Esophagus (tissue), 2 donors: ENCODE data around the gene RHOH. TPM values are rescaled to one million over a fixed set of nuclear protein-coding genes. Genes with fewer than 3 reads are reported as not detected.

ENCODE experiments used
- H3K27ac ChIP-seq, 2 donors: one replicate each; pipeline ENCODE4 v1.5.1; 2013; ENCODE audit warnings: low read depth in 2 of 2, mild to moderate bottlenecking in 2 of 2, inconsistent platforms in 1 of 2, low read length in 1 of 2, moderate library complexity in 1 of 2
- H3K27me3 ChIP-seq, 2 donors: one replicate each; pipeline ENCODE4 v1.6.1; 2013; ENCODE audit warnings: low read length in 2 of 2, control low read depth in 1 of 2, mild to moderate bottlenecking in 1 of 2; ENCODE audit not compliant: insufficient read depth in 2 of 2, control insufficient read depth in 1 of 2
- H3K36me3 ChIP-seq, 2 donors: one replicate each; pipeline ENCODE4 v1.6.1; 2013; ENCODE audit warnings: low read length in 1 of 2; ENCODE audit not compliant: control insufficient read depth in 2 of 2, insufficient read depth in 2 of 2
- H3K4me1 ChIP-seq, 2 donors: one replicate each; pipeline ENCODE4 v1.6.1; 2013; ENCODE audit warnings: low read length in 1 of 2; ENCODE audit not compliant: control insufficient read depth in 2 of 2, insufficient read depth in 2 of 2
- H3K4me3 ChIP-seq, 2 donors: one replicate each; pipeline ENCODE4 v1.5.1; 2013; ENCODE audit warnings: low read length in 2 of 2, mild to moderate bottlenecking in 2 of 2, low read depth in 1 of 2, moderate library complexity in 1 of 2
- H3K9me3 ChIP-seq, 2 donors: one replicate each; pipeline ENCODE4 v1.6.1; 2013; ENCODE audit warnings: mild to moderate bottlenecking in 2 of 2, low read depth in 1 of 2, low read length in 1 of 2, moderate library complexity in 1 of 2; ENCODE audit not compliant: control insufficient read depth in 2 of 2, insufficient read depth in 1 of 2
- WGBS, 2 donors: extraction: QIAGEN DNeasy Blood & Tissue Kit; methylation state at CpG; one replicate each; pipeline ENCODE4 v1.1.7; 2013; 5-methylcytosine and 5-hydroxymethylcytosine counted together
- polyA plus RNA-seq, 2 donors: library from polyadenylated mRNA; stranded (reverse); fragments of 200-250 nt; gene quantifications; one replicate each; pipeline ENCODE4 v1.2.3, GENCODE V29; 2013
- donor health status: healthy with polysubstance abuse.
- donor health status: Bipolar disorder and iron deficiency.

Gene RHOH
- polyA plus RNA-seq, 2 donors = 0.87 to 1.1 TPM

DNA sequence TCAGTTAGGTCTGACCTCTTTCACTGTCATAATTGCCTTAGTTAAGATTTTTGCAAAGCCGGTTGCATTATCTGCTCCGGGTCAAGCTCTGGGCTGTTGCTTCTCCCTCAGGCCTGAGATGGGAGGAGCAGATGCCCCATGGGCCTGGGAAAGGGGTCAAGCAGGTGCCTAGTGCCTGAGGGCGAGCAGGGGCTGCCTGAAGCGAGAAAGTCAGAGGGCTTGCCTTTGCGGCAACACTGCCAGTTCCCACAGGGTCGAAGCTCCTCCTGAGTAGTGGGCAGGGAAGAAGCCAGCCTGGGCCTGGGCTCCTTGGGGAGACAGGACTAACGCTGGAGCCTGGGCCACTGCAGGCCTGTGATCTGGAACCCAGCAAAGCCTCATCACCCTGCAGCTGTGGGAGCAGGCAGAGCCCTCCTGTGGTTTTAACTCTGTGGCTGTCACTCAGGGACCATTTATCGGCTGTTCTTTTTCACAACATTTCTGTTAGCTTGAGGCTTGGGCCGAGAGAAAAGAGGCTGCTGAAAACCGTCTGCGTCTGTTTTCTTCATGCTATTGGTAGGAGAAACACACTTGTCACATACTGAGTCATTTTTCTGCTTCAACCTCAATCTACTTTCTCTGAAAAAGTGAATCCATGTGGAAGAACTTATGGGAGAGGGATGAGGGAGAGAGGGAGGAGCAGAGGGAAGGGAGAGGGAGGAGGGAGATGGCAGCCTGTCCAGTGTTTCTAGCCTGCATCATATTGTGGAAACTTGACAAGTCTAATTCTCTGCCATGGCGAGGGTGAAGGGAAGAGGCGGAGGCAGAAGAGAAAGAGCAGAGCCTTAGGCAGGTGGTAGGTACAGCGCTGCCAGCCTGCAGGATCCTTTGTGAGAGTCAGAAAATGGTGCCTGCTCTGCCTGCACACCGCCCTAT, 68.4 kb downstream of the RHOH start:
- no peak overlapping the region for H3K27ac ChIP-seq
- H3K36me3 ChIP-seq = no peaks in the 10 kb centered on the region
- H3K4me1 ChIP-seq = peaks cover 2 to 3% of the 10 kb centered on the region in 2 donors
- 60 to 65% methylated on average over 15 of the region's 15 CpGs for WGBS, 2 donors
- no peaks in the 10 kb centered on the region for H3K9me3 ChIP-seq
- no peaks in the 10 kb centered on the region for H3K27me3 ChIP-seq
- H3K4me3 ChIP-seq = no peak overlapping the region

DNA sequence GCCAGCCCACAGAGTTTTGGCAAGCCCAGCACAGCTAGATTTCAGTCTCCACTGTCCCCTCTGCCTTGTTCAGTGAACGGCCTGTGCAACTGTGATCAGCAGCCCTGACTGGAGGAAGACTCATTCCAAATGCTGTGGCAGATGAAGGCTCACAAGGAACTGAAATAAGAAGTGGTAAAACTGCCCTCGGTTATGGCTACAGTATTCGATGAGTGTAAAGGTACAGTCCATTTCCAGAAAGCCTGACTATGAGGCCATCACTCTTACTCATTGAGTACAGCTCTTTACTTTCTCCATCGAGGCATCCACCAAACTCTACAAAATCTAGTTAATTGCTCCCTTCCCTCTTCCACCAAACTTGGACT, 69.1 kb downstream of the RHOH start:
- Histone ChIP-seq H3K4me1 (peaks cover 2 to 3% of the 10 kb centered on the region in 2 donors), H3K4me3 (no peak overlapping the region), H3K36me3 (no peaks in the 10 kb centered on the region), H3K9me3 (no peaks in the 10 kb centered on the region), H3K27ac (no peak overlapping the region), H3K27me3 (no peaks in the 10 kb centered on the region)
- 79 to 86% methylated on average over 4 of the region's 4 CpGs for WGBS, 2 donors

GRCh38 chr4:40269133-40269532, 72.3 kb downstream of the RHOH start:
- WGBS, 2 donors = 38 to 92% methylated on average over 1 of the region's 1 CpG
- H3K4me3 ChIP-seq = no peak overlapping the region
- no peak overlapping the region for H3K27ac ChIP-seq
- peaks cover 2 to 3% of the 10 kb centered on the region in 2 donors for H3K4me1 ChIP-seq
- H3K9me3 ChIP-seq = no peaks in the 10 kb centered on the region
- no peaks in the 10 kb centered on the region for H3K36me3 ChIP-seq
- H3K27me3 ChIP-seq = no peaks in the 10 kb centered on the region

DNA sequence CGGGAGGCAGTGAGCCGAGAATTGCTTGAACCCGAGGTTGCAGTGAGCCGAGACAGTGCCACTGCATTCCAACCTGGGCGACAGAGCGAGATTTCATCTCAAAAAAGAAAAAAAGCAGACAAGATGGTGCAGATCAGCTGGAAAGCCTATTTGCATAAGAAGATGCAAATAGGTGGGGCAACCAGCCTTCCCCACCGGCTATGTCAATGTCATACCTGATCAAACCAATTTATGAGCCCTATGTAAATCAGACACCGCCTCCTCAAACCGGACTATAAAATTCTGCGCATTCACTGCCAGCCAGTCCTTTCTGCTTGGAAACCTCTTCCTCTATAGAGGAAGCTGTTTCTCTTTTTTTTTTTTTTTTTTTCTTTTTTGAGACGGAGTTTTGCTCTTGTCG, 73.8 kb downstream of the RHOH start:
- no peak overlapping the region for H3K27ac ChIP-seq
- H3K4me1 ChIP-seq = peaks cover 0 to 2% of the 10 kb centered on the region in 2 donors
- H3K9me3 ChIP-seq = no peaks in the 10 kb centered on the region
- no peak overlapping the region for H3K4me3 ChIP-seq
- 93 to 96% methylated on average over 12 of the region's 12 CpGs for WGBS, 2 donors
- no peaks in the 10 kb centered on the region for H3K27me3 ChIP-seq
- H3K36me3 ChIP-seq = no peaks in the 10 kb centered on the region

- no peaks in the 10 kb centered on the region for H3K9me3 ChIP-seq
- 91 to 96% methylated on average over 3 of the region's 3 CpGs for WGBS, 2 donors
- H3K27ac ChIP-seq = no peak overlapping the region
- no peaks in the 10 kb centered on the region for H3K27me3 ChIP-seq
- no peaks in the 10 kb centered on the region for H3K36me3 ChIP-seq
- H3K4me3 ChIP-seq = no peak overlapping the region
- H3K4me1 ChIP-seq = no peaks in the 10 kb centered on the region
These were observed 78.4 kb downstream of the RHOH start for GRCh38 chr4:40275065-40275730.

GRCh38 chr4:40276546-40276945, 79.7 kb downstream of the RHOH start:
- no peaks in the 10 kb centered on the region for H3K9me3 ChIP-seq
- 86 to 89% methylated on average over 3 to 4 of the region's 4 CpGs for WGBS, 2 donors
- no peaks in the 10 kb centered on the region for H3K4me1 ChIP-seq

DNA sequence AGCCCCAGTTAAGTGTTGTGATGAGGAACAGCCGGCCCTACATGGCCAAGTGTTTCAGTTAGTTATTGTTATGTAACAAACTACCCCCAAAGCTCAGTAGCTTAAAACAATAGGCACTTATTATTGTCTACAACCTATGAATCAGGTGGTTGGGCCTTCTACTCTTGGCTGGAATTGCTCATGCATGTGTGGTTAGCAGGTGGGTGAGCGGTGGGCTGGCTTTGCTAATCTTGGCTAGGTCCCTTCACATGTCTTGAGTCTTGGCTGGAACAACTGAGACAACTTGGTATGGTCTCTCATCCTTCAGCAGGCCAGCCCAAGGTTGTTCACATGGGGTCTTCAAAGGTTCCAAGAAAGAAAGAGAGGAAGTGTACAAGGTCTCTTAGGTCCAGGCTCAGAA, 83.8 kb downstream of the RHOH start:
- no peaks in the 10 kb centered on the region for H3K36me3 ChIP-seq
- H3K4me1 ChIP-seq = peaks cover 0 to 6% of the 10 kb centered on the region in 2 donors
- H3K4me3 ChIP-seq = no peak overlapping the region
- H3K27ac ChIP-seq = no peak overlapping the region
- no peaks in the 10 kb centered on the region for H3K9me3 ChIP-seq
- H3K27me3 ChIP-seq = no peaks in the 10 kb centered on the region
- WGBS, 2 donors = 82 to 92% methylated on average over 2 of the region's 2 CpGs

More at GRCh38 chr4:40276546-40276945, 79.7 kb downstream of the RHOH start:
- Histone ChIP-seq H3K27me3 (no peaks in the 10 kb centered on the region), H3K4me3 (no peak overlapping the region), H3K36me3 (no peaks in the 10 kb centered on the region), H3K27ac (no peak overlapping the region)

GRCh38 chr4:40281099-40281498, 84.3 kb downstream of the RHOH start:
- Histone ChIP-seq H3K9me3 (no peaks in the 10 kb centered on the region), H3K4me3 (no peak overlapping the region), H3K27me3 (no peaks in the 10 kb centered on the region), H3K27ac (no peak overlapping the region), H3K4me1 (peaks cover 0 to 6% of the 10 kb centered on the region in 2 donors), H3K36me3 (no peaks in the 10 kb centered on the region)
- 76 to 79% methylated on average over 3 of the region's 3 CpGs for WGBS, 2 donors

GRCh38 chr4:40281913-40282312, 85.1 kb downstream of the RHOH start:
- H3K36me3 ChIP-seq = no peaks in the 10 kb centered on the region
- 75 to 86% methylated on average over 5 of the region's 5 CpGs for WGBS, 2 donors

More at GRCh38 chr4:40281913-40282312, 85.1 kb downstream of the RHOH start:
- Histone ChIP-seq H3K9me3 (peaks cover 0 to 2% of the 10 kb centered on the region in 2 donors), H3K4me3 (no peak overlapping the region), H3K4me1 (peaks cover 0 to 6% of the 10 kb centered on the region in 2 donors), H3K27ac (no peak overlapping the region), H3K27me3 (no peaks in the 10 kb centered on the region)
